GM21515 (cell line): ENCODE data around the gene CDKAL1.
"Not testable (repeated sequence)": the region's sequence is repeated elsewhere in the genome, so short reads cannot be mapped to it uniquely, and the experiment has no call there.

Experiments
- ATAC-seq: cut with Tn5 transposase; IDR thresholded peaks from one replicate; pipeline ENCODE4 v1.9.1; 2021; ENCODE audit not compliant: unreplicated experiment

CDKAL1 gene

GRCh38 chr6:20909621-20910020 lies 375.4 kb downstream of the CDKAL1 start:
- ATAC-seq, result no peak

GRCh38 chr6:20911712-20912111 lies 377.5 kb downstream of the CDKAL1 start:
- ATAC-seq, result no peak

- ATAC-seq, result no peak
Observed at GRCh38 chr6:20915156-20915555, 380.9 kb downstream of the CDKAL1 start.

- no peak for ATAC-seq
Observed at GRCh38 chr6:20915626-20916025, 381.4 kb downstream of the CDKAL1 start.

GRCh38 chr6:20916086-20916485 lies 381.8 kb downstream of the CDKAL1 start:
- ATAC-seq, result no peak

- no peak for ATAC-seq
Observed at GRCh38 chr6:20918868-20919267, 384.6 kb downstream of the CDKAL1 start.

GRCh38 chr6:20919677-20920385 lies 385.6 kb downstream of the CDKAL1 start:
- peak; percentile 64 for ATAC-seq

GRCh38 chr6:20921578-20921977 lies 387.3 kb downstream of the CDKAL1 start:
- no peak for ATAC-seq

GRCh38 chr6:20922743-20923142 lies 388.5 kb downstream of the CDKAL1 start:
- ATAC-seq, result no peak

- ATAC-seq, result not testable (repeated sequence)
Observed at GRCh38 chr6:20924094-20924493, 389.8 kb downstream of the CDKAL1 start.

- ATAC-seq, result no peak
Observed at GRCh38 chr6:20924911-20925543, 390.8 kb downstream of the CDKAL1 start.

- no peak for ATAC-seq
Observed at GRCh38 chr6:20927130-20927860, 393.0 kb downstream of the CDKAL1 start.

- no peak for ATAC-seq
Observed at GRCh38 chr6:20929283-20929682, 395.0 kb downstream of the CDKAL1 start.

- no peak for ATAC-seq
Observed at GRCh38 chr6:20931093-20931492, 396.8 kb downstream of the CDKAL1 start.

- ATAC-seq, result no peak
Observed at GRCh38 chr6:20931772-20932171, 397.5 kb downstream of the CDKAL1 start.

- ATAC-seq, result no peak
Observed at GRCh38 chr6:20932284-20932683, 398.0 kb downstream of the CDKAL1 start.

- no peak for ATAC-seq
Observed at GRCh38 chr6:20933057-20933788, 399.0 kb downstream of the CDKAL1 start.

GRCh38 chr6:20936949-20937348 lies 402.7 kb downstream of the CDKAL1 start:
- ATAC-seq, result no peak

GRCh38 chr6:20939161-20939775 lies 405.0 kb downstream of the CDKAL1 start:
- ATAC-seq, result no peak

GRCh38 chr6:20943040-20943627 lies 408.9 kb downstream of the CDKAL1 start:
- no peak for ATAC-seq

GRCh38 chr6:20943922-20944321 lies 409.7 kb downstream of the CDKAL1 start:
- no peak for ATAC-seq
